Esophagus squamous epithelium (tissue), 4 donors: ENCODE measurements around the gene TALDO1.

Experiments used
- CTCF ChIP-seq, 6 experiments: fragments of 450-650 bp in 4 of 6; fragments of 200-600 bp in 2 of 6; sonication (generic) in 2 of 6; IDR thresholded peaks; one replicate each; pipeline ENCODE4 v1.5.1; 2016 to 2019; ENCODE audit warnings: antibody characterized with exemption in 6 of 6, mild to moderate bottlenecking in 4 of 6, moderate library complexity in 4 of 6
- POLR2A ChIP-seq, 4 donors: fragments of 450-650 bp; IDR thresholded peaks; one replicate each; pipeline ENCODE4 v1.6.1; 2017; ENCODE audit warnings: antibody characterized with exemption in 4 of 4, mild to moderate bottlenecking in 4 of 4, moderate library complexity in 3 of 4

- TF ChIP-seq CTCF (IDR thresholded peaks at IDR 0.05) = no peak
- TF ChIP-seq POLR2A (IDR thresholded peaks at IDR 0.05) = peak in 2 of 4 donors; percentile 14 to 18
Observed at GRCh38 chr11:704781-705645, 42.3 kb upstream of the TALDO1 start.
